GM18868 (cell line): Measurements from ENCODE around the gene ATP2A3.

ENCODE experiments used
- ATAC-seq: cut with Tn5 transposase; IDR thresholded peaks from one replicate; pipeline ENCODE4 v1.9.1; 2021; ENCODE audit warnings: mild to moderate bottlenecking, moderate library complexity; ENCODE audit not compliant: unreplicated experiment

ATP2A3 gene

GRCh38 chr17:3893720-3894116 is 70.5 kb downstream of the ATP2A3 start:
- no peak for ATAC-seq

DNA sequence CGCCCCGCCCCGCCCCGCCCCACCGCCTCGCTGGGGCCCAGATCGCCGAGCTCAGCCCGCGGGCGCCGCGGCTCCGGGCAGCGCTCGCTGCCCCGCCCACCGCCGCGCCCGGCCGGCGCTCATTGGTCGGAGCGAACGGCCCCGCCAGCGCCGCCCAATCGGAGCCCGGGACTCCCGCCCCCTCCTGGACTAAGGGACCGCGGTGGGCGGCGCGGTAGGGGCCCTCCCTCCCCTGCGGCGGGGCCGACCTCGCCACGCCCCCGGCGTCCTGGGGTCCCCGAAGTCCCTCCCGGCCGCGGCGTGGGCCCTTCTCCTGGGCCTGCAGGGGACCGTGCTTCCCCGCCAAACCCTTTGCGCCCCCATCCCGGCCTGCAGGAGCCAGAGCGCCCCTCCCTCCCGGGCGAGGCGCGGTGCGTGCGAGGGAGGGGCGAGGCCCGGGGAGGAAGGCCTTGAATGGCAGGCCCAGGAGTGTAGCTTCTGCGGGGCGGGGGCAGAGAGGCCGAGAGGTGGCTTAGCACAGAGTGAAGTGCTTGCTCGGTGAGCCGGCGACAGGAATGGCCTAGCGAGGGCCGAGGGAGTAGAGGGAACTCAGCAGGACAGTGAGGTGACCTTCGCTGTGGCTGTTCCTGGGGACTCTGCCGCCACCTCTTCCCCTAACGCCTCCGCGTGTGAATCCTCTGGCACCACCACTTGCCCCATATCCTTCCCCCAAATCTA is 71.1 kb downstream of the ATP2A3 start, which contains the start of gene CAMKK1:
Gene CAMKK1, minus strand, starts transcription at position 51 of the 717 bp plus-strand sequence. CDS start 7,366 bp downstream, outside the sequence.
- ATAC-seq = peak; percentile 80

DNA sequence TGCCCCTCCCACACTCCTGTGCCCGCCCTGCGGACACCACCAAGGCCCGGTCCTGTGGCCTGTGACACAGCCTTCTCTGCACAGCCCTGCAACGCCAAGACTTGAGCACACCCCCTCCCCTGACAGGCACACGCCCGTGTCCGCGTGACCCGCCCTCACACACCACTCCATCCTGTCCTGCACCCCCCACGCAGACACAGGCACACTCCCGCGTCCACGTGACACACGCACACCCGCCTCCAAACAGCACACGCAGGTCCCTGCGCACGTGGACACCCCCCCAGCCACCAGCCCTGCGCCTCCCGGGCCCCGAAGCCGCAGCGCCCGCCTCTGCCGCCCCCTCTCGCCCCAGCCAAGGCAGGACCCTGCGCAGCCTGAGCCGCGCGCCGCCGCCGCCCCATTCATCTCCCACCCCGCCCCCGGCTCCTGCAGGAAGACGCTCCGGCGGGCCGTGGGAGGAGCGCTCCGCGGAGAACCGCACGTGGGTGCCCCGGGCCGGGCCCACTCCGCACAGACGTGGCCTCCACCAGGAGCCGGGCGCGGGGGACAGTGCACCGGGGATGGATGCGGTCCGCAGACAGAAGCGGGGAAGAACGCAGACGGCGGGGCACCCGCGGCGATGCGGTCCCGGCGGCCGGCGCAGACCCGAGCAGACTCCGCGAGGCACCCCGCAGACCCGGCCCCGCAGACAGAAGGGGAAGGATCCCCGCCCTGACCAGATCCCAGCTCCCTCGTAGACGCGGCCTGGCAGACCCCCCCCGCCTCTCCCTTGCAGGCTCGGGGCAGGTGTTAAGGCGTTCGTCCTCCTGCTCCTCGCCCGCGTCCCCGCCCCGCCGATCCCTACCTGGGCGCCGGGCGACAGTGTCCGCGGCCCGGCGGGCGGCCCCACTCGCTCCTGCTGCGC is 71.9 kb downstream of the ATP2A3 start:
- no peak for ATAC-seq

GRCh38 chr17:3891626-3892094 is 72.6 kb downstream of the ATP2A3 start:
- no peak for ATAC-seq

DNA sequence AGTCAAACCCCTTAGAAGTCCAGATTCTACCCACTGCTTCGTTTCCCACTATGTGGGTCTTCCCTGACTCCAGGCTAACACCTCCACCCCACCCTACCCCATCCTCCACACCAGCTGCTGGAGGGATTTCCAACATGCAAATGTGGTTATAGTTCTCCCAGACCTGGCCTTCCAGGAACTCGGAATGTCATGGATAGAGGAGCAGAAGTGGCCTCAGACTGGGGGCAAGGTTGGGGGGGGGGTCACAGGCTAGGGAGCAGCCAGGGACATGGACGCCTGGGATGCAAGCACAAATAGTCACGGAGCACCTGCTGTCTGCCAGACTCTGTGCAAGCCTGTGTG is 73.4 kb downstream of the ATP2A3 start:
- no peak for ATAC-seq

- ATAC-seq = no peak
These were observed 74.0 kb downstream of the ATP2A3 start for GRCh38 chr17:3890082-3890877.

- no peak for ATAC-seq
These were observed 74.8 kb downstream of the ATP2A3 start for GRCh38 chr17:3889325-3890012.

- no peak for ATAC-seq
These were observed 75.7 kb downstream of the ATP2A3 start for GRCh38 chr17:3888343-3889171.

- no peak for ATAC-seq
These were observed 76.4 kb downstream of the ATP2A3 start for GRCh38 chr17:3887804-3888203.

DNA sequence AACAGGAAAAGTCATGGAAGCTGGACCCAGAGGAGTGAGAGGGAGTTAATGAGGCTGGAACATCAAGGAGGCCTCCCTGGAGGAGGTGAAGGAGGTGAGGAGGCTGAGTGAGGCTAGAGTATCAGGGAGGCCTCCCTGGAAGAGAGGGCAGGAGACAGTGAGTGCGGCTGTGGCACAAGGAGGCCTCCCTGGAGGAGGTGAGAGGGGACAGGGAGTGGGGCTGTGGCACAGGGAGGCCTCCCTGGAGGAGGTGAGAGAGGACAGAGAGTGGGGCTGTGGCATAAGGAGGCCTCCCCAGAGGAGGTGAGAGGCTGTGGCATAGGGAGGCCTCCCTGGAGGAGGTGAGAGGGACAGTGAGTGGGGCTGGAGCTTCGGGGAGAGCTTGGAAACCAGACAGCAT is 76.8 kb downstream of the ATP2A3 start:
- ATAC-seq = no peak

DNA sequence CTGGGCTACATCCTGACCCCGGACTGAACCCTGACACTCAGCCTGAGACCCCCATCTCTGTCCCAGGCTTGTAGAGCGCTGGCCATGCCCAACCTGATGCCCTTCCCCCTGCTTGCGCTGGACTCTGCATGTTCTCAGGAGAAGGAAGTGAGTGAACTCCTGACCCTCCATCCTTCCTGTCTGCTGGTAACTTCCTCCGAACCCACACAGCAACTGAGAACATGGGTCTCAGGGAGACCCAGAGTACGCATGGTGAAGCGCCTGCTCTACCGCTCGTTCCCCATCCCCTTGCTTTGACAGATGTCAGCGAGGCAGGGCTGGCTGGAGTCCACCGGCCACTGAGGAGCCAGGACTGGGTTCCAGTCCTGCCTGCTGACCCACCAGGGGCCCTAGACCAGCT is 77.5 kb downstream of the ATP2A3 start:
- ATAC-seq = no peak

GRCh38 chr17:3885970-3886369 is 78.3 kb downstream of the ATP2A3 start:
- no peak for ATAC-seq

DNA sequence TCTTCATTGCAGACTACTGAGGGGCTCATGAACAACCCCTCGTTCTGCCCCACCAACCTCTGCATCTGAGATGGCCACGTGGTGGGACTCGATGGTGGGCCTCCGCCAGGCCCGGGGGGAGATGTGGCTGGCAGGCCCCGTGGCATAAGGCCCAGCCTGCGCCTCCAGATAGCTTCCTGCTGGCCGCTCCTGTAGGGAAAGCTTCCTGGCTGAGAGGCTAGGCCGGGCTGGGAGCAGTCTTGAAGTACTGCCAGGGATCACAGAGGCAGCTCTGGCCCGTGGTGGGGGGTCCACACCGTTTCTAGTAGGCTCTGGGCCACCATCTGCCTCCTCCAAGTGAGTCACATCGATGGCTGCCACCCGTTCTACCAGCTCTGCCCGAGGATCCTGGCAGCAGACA is 79.0 kb downstream of the ATP2A3 start:
- no peak for ATAC-seq

- no peak for ATAC-seq
These were observed 80.0 kb downstream of the ATP2A3 start for GRCh38 chr17:3884188-3884587.

DNA sequence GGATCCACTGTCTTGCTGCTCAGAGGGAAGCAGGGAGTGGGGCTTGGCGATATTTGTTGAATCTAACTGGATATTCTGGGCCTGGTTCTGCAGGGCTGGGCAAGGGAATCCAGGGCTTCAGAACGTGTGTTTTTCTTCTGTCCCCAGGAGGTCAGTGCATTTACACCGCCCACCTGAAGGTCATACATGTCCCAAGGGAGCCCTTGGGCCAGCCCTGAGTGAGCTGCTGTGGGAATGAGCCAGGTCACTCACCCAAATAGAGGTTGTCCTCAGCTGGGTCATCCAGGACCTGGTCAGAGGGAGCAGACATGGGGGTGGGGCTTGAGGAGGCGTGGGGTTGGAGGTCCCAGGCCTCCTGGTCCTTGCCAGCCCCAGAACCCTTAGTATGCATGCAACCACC is 82.0 kb downstream of the ATP2A3 start:
- ATAC-seq = no peak

DNA sequence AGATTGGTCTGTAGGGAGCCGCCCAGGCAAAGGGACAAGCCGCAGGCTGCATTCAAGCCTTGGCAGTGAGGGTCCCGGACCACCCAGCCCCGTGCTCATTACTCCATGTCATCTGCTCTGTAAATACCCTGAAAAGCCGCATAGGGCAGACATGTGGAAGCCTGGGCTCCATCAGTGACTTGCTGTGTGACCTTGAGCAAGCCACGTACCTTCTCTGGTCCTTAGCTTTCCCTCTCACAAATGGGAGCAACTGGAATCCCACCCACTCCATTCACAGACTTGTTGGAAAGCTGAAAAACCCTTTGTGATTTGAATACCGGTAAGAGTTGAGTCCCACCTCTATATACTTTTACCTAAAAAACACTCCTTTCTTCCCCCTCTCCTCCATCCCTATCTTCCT is 83.3 kb downstream of the ATP2A3 start:
- no peak for ATAC-seq

- ATAC-seq = no peak
These were observed 84.4 kb downstream of the ATP2A3 start for GRCh38 chr17:3879591-3880417.

GRCh38 chr17:3879186-3879585 is 85.1 kb downstream of the ATP2A3 start:
- no peak for ATAC-seq

DNA sequence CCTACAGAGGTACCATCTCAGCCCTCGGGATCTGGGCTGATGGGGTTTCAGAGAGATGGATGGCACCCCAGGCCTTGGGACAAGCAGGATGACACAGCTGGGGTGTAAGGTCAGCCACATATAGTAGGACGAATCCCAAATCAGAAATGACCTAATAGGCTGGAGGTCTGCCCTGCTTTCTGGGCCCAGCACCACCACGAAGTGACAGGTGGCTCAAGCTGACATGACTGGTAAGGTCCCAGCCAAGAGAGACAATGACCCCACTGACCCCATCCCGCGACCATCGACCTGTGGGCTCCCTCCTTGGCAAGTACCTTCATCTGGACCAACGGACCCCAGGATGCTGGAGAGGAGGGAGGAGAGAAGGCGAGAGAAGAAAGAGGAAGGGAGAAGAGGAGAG is 87.0 kb downstream of the ATP2A3 start:
- no peak for ATAC-seq
